Inferior parietal cortex (tissue), 1 donor: ENCODE data around the gene FAM20A.
"Not testable (repeated sequence)": the region's sequence is repeated elsewhere in the genome, so short reads cannot be mapped to it uniquely, and the experiment has no call there.

Experiments
- DNase-seq: peaks from one replicate; pipeline ENCODE4 v3.0.0-alpha.2; 2016; ENCODE audit errors: extremely low spot score

FAM20A gene

DNA sequence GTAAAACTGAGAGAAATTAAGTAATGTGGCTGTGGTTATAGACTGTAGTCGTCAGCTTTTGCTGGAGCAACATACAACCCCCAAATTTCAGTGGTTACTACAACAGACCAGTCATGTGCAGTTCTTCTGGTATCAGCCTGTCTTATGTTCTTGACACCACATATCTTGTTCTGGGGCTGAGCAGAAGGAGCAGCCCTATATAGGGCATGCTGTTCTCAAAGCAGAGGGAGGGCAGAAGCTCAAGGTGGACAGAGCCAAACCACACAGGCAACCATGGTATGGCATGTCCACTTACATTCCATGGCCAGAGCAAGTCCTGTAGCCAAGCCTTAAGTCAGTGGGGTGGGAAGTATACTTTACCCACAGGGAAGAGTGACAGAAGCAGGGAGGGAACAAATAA lies 81.3 kb downstream of the FAM20A start:
- DNase-seq = no peak

DNA sequence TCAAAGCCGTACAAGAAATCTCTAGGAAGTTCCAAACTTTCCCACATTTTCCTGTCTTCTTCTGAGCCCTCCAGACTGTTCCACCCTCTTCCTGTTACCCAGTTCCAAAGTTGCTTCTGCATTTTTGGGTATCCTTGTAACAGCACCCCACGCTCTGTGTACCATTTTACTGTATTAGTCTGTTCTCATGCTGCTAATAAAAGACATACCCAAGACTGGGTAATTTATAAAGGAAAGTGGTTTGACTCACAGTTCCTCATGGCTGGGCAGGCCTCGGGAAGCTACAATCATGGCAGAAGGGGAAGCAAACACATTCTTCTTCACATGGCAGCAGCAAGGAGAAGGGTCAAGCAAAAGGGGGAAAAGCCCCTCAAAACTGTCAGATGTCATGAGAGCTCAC lies 82.1 kb downstream of the FAM20A start:
- not testable (repeated sequence) for DNase-seq

DNA sequence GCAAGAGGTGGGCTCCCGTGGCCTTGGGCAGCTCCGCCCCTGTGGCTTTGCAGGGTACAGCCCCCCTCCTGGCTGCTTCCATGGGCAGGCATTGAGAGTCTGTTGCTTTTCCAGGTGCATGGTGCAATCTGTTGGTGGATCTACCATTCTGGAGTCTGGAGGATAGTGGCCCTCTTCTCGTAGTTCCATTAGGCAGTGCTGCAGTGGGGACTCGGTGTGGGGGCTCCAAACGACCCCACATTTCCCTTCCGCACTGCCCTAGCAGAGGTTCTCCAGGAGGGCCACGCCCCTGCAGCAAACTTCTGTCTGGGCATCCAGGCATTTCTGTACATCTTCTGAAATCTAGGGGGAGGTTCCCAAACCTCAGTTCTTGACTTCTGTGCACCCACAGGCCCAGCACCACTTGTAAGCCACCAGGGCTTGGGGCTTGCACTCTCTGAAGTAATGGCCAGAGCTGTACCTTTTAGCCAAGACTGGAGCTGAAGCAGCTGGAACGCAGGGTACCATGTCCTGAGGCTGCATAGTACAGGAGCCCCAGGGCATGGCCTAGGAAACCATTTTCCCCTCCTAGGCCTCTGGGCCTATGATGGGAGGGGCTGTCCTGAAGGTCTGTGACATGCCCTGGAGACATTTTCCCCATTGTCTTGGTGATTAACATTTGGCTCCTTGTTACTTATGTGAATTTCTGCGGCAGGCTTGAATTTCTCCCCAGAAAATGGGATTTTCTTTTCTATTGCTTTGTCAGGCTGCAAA lies 82.9 kb downstream of the FAM20A start:
- no peak for DNase-seq

DNA sequence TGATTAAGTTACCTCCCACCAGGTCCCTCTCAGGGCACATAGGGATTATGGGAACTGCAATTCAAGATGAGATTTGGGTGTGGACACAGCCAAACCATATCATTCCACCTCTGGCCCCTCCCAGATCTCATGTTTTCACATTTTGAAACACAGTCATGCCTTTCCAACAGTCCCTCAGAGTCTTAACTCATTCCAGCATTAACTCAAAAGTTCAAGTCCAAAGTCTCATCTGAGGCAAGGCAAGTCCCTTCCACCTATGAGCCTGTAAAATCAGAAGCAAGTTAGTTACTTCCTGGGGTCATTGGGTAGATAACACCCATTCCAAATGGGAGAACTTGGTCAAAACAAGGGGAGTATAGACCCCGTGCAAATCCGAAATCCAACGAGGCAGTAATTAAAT lies 83.6 kb downstream of the FAM20A start:
- DNase-seq = not testable (repeated sequence)

DNA sequence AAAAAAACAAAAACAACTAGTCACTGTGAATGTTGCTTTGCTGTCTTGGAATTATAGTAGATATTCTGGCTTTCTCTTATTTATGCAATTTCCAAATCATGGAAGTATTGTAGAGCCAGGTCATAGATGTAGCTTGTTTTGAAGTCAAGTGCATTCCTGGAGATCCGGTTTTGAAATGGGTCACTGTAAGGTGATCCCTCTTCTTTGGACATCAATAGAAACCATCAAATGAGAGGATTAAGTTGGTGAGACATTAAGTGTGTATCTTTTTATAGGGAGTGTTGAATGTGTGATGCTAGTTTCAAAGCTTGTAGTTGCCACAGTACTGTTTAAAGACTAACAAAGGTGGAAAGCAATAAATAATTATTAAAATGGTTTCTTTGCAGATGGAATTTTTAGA lies 84.4 kb downstream of the FAM20A start:
- DNase-seq = no peak

DNA sequence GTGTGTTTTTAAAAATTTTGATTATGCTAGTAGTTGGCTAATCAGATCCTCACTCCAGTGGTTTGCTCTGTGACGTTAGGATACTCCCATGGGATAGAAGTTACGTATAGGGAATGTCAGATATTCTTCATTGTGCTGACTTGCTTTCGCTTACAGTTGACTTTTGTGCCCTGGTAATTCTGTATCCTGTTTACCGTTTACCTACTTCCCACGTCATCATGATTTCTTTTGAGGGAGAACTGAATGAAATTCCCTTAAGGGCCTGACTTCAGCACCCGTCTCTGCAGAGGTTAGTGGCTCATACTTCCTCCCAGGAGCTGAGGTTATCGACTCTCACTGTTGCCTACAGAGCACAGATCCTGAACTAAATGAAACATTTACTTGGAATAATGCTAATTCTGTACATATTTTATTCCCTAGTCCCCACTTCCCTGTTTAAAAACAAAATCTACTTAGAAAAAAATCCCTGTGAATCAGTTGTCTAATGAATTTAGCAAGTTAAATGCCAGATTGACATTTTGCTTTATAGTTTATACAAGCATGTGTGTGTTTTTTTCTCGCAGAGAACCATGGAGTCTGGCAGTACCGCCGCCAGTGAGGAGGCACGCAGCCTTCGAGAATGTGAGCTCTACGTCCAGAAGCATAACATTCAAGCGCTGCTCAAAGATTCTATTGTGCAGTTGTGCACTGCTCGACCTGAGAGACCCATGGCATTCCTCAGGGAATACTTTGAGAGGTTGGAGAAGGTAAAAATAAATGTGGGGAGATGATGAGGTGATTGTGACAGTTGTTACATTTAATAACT lies 86.1 kb downstream of the FAM20A start:
- DNase-seq = no peak

DNA sequence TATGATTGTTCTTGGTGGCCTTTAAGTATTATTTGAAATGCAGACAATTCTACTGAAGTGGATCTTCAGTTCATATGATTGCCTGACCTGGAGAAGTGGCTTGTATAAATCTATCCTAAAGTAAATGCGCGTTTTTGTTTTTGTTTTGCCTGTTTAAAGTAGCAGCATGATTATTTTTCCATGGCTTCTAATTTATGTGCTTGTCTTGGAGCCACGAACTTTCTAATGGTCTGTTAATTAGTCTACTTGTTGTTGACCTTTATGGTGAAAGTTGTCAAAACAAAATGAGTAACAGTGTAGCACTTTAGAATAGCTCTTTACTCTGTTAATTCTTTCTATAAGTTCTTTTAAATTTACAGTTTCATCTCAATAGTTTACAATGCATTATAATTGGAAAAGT lies 87.2 kb downstream of the FAM20A start:
- no peak for DNase-seq

DNA sequence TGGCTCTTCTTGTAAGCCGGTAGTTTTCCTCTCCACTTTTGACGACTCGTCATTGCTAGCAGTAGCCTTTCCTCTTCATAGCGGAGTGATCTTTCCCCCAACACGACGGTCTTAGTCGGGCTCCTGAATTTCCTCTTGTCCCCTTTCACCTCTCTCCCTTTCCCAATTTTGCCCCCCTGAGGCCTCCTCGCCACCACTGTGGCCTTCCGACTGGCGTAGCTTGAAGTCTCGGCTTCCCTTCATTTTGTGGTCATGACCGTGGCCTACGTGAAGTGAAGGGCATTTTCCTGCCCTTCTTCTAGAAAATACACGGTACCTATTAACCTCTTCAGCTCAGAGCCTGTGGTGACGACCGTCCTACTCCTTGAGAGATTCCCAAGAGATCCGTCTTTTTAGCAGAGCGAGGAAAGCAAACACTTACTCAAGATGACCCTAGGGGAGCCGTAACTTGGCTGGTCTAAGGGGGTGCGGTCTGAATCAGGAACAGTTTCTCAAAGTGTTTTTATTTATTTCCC lies 88.2 kb downstream of the FAM20A start:
- peak; percentile 40 for DNase-seq

DNA sequence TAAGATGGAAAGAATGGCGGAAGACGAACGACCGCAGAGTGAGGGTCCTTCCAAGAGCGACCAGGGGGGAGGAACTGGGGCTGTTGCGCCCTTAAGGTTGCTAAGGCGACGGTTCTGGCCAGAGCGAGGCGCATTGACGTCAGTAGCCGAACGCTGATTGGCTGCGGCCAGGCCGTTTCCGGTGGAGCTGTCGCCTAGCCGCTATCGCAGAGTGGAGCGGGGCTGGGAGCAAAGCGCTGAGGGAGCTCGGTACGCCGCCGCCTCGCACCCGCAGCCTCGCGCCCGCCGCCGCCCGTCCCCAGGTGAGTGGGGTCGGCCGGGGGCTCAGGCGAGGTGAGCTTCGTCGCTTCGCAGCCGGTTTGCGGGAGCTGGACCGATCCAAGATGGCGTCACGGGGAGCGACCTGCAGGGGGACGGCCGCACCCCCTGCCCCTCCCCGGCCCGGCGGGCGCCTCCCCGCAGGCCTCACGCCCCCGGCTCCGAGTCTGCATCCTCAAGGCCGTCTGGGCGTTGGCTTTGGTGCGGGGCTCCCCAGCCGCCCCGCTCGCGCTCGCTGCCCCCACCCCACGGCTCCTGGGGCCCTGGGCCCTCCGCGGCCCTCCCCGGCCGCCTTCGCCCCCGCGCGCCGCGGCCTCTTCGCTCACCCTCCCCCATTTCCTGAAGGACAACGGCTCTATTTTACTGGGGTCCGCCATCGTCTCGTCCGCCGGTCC lies 88.8 kb downstream of the FAM20A start, which contains the start of gene PRKAR1A:
Gene PRKAR1A, plus strand, starts transcription at position 184 of the 713 bp plus-strand sequence. CDS start 2,970 bp downstream, outside the sequence.
- DNase-seq = peak; percentile 97

DNA sequence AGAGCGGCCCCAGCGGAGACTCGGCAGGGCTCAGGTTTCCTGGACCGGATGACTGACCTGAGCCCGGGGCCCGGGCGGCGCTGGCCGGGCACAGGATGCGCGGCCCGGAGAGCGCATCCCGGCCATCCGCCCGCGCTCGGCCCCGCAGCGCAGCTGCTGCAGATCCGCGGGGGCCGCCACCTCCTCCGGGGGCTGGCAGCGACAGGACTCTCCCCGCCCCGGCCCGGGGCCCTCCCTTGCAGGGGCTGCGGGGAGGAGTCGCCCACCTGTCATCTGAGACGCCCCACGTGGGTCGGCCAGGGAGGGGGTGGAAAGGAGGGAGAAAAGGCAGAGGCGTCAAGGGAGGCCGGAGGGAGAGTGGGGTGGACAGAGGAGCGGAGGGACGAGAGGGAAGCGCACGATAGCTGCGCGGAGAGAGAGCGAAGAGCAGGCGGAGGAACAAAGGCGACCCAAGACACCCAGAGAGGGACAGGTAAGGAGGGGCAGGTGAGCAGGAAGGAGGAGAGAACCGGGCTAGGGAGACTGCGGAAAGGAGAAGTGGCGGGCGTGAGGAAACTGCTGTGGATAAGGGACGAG lies 89.4 kb downstream of the FAM20A start:
- peak; percentile 75 for DNase-seq

DNA sequence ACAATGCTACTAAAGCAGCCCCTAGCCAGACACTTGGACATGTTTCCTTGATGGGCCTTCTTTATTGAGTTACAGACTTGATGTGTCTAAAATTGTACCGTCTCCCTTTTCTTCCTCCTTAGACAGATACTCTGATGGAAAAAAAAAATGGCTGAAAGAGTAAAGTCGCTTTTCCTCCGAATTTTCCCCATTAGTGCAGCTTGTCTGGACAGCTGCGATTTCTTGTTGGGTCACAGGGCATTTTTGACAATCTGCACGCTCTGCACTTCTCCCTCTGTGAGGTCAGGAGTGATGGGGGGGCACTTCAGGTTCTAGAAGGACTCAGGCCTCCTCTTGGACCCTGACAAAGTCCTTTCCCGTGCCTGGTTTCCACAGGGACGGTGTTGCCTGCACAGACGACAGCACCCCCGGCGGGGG lies 89.9 kb downstream of the FAM20A start:
- DNase-seq = no peak

DNA sequence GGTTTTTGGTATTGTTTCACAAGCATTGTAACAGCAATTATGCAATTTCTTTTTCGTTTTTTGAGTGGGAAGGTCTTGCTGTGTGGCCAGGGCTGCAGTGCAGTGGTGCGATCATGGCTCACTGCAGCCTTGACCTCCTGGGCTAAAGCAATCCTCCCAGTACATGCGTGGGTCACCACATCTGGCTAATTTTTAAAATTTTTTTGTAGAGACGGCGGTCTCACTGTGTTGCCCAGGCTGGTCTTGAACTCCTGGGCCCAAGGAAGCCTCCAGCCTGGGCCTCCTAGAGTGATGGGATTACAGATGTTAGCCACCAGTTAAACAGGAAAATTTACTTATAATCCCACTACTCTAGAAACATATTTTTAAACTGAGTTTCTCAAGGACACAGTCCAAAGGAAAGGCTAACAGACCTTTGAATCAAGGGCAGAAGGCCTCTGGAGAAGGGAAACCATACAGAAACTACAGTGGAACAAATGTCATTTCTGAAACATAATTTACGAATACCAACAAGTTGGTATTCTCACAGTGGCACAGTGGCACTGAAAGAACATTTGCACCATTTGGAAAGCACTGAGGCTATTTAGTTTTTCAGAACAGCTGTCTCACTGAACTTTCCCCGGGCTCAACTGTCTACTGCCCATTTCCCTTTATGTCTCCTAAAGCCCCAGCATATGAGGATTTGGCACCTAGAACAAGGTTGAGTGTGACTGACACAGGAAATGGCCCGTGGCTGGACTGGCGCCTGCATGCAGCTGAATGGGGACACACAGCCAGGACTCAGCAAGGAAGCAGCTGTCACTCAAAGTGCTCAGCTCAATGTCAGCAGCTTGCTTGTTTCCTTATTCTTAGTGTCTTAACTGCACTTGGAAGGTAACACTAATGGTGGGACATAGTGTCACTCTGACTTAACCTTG lies 91.8 kb downstream of the FAM20A start:
- no peak for DNase-seq

DNA sequence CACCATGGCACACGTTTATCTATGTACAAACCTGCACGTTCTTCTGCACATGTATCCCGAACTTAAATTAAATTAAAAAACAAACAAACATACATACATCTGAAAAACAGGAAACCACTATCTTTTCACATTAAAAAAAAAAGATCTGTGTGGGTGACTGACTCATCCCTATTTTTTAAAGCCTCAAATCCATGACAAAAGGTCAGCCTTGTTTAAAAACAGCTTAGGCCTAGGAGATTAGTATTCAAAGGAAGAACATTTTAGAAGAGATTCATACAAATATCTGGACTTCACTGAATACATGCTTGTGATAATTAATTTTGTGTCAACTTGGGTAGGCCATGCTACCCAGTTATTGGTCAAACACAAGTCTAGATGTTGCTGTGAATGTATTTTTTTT lies 93.6 kb downstream of the FAM20A start:
- no peak for DNase-seq

DNA sequence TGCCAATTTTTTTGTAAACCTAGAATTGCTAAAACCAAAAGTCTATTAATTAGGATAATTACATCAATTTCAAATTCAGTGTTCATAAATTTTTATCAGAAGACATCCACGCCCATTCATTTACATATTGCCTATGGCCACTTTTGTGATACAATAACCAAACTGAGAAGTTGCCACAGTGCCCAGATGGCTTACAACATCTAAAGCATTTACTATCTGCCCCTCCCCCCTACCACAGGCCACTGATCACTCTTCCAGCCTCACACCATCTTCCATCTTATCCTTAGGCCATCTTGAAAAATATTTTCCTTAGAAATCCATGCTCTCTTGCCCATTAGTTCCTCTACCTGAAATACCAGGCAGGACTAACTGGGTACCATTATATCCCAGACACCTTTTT lies 95.2 kb downstream of the FAM20A start:
- DNase-seq = no peak

DNA sequence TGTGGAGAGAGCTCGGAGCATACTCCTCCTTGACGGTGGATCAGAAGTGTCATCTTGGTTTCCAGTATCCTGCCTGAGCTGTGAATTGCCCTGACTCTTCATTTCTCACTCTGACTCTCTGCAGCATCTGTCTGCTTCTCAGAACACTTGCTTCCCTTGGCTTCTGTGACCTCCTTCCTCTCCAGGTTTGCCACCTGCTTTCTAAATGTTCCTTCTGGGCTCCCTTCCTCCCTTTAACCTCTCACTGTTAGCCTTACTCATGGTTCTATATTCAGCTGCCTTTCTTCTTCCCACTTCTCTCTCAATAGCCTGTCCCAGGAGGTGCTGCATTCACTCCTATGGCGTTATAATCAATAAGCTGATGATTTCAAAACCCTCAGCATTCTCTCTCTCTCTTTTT lies 100.1 kb downstream of the FAM20A start:
- no peak for DNase-seq

DNA sequence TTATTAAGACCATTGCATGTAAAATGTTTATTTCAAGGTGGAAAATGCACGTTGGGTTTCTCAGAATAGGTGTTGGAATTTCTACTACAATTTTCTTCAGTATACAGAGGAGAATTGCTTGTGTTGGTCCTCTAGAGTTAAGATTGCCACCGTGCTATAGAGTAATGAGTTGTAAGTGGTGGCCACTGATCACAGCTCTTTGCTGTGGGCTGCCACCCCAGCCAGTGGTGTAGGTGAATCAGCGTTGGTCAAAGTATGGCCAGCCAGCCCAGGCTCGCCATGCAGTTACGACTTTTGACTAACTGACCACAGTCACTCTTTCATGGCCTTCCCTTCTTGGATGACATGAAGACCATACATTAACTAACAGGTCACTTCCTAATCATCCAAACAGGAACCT lies 101.6 kb downstream of the FAM20A start:
- DNase-seq = no peak

DNA sequence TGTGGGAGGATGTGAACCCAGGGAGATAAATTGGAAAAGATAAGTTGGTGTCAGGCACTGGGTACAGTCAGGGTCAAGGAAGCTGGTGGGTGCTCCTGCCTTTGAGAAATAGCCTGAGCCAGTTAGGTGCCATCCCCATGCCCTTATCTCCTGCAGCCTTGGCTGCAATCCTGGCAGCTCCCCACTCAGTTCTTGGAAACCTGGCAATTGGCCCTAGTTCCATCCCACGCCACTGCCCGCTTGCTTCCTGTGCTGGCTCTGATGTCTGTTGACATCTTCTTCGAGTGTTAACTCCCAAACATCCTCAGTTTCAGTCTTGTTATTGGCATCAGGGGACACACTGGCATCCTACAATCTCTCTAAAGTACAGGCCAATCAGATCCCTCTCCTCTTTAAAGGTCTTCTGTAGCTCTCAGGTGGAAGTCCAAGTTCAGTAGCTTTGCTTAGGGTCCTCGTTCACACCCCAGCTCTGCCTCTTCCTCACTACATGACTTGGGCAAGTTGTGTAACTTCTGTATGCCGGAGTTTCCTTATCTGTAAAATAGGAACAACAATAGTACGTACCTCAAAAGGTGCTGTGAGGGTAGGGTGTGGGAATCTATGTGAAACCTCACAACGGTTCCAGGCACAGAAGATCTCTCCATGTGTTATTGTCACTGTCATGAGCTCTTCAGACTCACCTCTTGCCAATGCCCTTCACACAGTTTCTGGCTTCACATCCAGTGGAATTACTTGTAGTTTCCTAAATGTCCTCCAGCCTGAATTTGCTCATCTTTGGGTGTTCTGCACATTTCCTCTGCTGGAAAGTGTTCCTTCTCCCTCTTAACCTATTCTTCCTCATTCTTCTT lies 102.5 kb downstream of the FAM20A start:
- no peak for DNase-seq

DNA sequence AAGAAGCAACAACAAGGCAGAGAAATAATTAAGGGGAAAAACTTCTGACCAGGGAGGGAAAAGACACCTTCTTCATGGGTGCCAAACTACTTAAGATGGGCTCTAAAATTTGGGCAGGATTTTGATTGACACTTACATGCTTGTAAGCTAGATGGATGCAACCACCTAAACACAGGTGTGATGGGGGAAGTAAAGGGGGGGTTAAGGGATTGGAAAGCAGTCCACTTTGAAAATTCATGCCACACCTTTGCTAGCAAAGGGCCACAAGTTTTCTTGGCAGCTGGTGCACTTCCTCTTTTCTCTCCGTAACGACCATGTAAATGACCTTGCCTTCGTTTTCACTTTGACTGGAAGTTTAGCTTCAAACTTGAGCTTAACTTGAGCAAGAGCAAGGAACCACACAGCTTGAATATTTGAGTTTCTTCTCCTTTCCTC lies 103.3 kb downstream of the FAM20A start:
- DNase-seq = no peak

DNA sequence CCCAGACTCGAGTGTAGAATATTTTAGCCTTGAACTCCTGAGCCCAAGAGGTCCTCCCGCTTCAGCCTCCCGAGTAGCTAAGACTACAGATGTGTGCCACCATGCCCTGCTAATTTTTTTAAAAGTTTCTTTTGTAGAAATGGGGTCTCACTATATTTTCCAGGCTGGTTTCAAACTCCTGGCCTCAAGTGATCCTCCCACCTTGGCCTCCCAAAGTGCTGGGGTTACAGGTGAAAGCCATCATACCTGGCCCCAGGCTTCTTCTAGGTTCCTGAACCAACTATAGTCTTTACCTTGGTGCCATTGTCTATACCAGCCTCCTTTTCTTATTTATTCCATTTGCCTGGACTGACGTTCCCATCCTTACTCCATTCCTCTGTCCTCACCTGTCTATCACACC lies 106.1 kb downstream of the FAM20A start:
- no peak for DNase-seq
